DOHH2 (cell line): ENCODE measurements around the gene FUT1.

Experiments used
- EZH2phosphoT487 ChIP-seq: fragments of 200-600 bp; sonication (generic); IDR thresholded peaks from 2 replicates; pipeline ENCODE4 v1.6.1; 2017; ENCODE audit warnings: borderline replicate concordance, mild to moderate bottlenecking, antibody characterized with exemption, low read length, moderate library complexity, mixed read lengths
- TF ChIP-seq, protein P1 (sequence below): fragments of 200-600 bp; sonication (generic); IDR thresholded peaks from one replicate; pipeline ENCODE4 v1.5.1; 2014; ENCODE audit warnings: antibody characterized with exemption, mild to moderate bottlenecking, low read depth, low read length; ENCODE audit not compliant: poor library complexity, severe bottlenecking

- TF ChIP-seq, protein P1, sequence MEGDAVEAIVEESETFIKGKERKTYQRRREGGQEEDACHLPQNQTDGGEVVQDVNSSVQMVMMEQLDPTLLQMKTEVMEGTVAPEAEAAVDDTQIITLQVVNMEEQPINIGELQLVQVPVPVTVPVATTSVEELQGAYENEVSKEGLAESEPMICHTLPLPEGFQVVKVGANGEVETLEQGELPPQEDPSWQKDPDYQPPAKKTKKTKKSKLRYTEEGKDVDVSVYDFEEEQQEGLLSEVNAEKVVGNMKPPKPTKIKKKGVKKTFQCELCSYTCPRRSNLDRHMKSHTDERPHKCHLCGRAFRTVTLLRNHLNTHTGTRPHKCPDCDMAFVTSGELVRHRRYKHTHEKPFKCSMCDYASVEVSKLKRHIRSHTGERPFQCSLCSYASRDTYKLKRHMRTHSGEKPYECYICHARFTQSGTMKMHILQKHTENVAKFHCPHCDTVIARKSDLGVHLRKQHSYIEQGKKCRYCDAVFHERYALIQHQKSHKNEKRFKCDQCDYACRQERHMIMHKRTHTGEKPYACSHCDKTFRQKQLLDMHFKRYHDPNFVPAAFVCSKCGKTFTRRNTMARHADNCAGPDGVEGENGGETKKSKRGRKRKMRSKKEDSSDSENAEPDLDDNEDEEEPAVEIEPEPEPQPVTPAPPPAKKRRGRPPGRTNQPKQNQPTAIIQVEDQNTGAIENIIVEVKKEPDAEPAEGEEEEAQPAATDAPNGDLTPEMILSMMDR = no peak
- no peak for TF ChIP-seq EZH2phosphoT487
Measured at GRCh38 chr19:48720613-48721296, 31.7 kb downstream of the FUT1 start.
